Measurements from ENCODE around the gene GSTM4. TPM values are rescaled to one million over a fixed set of nuclear protein-coding genes. Genes with fewer than 3 reads are reported as not detected.
A peak's percentile ranks its signal among the peaks of the same experiment; 100 is the strongest.

Gene GSTM4
- total RNA-seq, 4 donors from 2014 or later, result 14.7 to 29.8 (median 20.8) TPM

GRCh38 chr1:109625601-109626560 lies 30.0 kb upstream of the GSTM4 start:
- no peak for ATAC-seq (ENCODE audit: low FRiP score)
- no peak for TF ChIP-seq CTCF (IDR thresholded peaks at IDR 0.05)
- no peak for DNase-seq (ENCODE audit: low spot score)

GRCh38 chr1:109626682-109627408 lies 29.1 kb upstream of the GSTM4 start:
- no peak for DNase-seq (ENCODE audit: low spot score)
- TF ChIP-seq CTCF (IDR thresholded peaks at IDR 0.05), result no peak
- no peak for ATAC-seq (ENCODE audit: low FRiP score)

GRCh38 chr1:109627692-109628399 lies 28.1 kb upstream of the GSTM4 start:
- ATAC-seq (ENCODE audit: low FRiP score), result no peak
- no peak for TF ChIP-seq CTCF (IDR thresholded peaks at IDR 0.05)
- DNase-seq (ENCODE audit: low spot score), result no peak

- DNase-seq (ENCODE audit: low spot score), result no peak
- peak; percentile 25 for ATAC-seq (ENCODE audit: low FRiP score)
- no peak for TF ChIP-seq CTCF (IDR thresholded peaks at IDR 0.05)
These were observed 27.2 kb upstream of the GSTM4 start for GRCh38 chr1:109628540-109629321.

- no peak for TF ChIP-seq CTCF (IDR thresholded peaks at IDR 0.05)
- DNase-seq (ENCODE audit: low spot score) (no peak), ATAC-seq (ENCODE audit: low FRiP score) (no peak)
These were observed 26.4 kb upstream of the GSTM4 start for GRCh38 chr1:109629372-109630030.

All from omental fat pad (tissue), 4 donors.